Measurements from ENCODE around the gene ADAMTS6.
"Not testable (repeated sequence)": the region's sequence is repeated elsewhere in the genome, so short reads cannot be mapped to it uniquely, and the experiment has no call there.

The ADAMTS6 gene

DNA sequence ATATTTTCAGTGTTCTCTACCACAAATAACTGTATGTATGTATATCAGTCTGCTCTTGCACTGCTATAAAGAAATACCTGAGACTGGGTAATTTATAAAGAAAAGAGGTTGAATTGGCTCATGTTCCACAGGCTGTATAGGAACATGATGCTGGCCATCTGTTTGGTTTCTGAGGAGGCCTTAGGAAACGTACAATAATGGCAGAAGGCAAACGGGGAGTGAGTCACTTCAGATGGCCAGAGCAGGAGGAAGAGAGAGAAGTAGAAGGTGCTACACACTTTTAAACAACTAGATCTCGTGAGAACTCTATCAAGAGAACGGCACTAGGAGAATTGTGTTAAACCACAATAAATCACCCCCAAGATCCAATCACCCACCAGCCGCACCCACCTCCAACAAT is 121.7 kb downstream of the ADAMTS6 start:
- DNase-seq (ENCODE audit: low read depth) = no peak

DNA sequence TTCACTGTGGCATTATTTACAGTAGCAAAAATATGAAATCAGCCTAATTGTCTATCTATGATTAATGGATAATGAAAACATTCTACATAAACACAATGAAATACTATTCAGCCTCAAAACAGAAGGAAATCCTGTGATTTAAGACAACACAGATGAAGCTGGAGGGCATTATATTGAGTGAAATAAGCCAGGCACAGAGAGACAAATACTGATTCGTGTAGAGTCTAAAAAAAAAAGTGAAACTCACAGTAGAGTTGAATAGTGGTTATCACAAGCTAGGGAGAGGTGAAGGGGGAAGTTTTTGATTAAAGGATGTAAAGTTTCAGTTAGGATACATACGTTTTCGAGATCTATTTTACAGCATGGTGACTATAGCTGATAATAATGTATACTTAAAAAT is 122.2 kb downstream of the ADAMTS6 start:
- no peak for DNase-seq (ENCODE audit: low read depth)

DNA sequence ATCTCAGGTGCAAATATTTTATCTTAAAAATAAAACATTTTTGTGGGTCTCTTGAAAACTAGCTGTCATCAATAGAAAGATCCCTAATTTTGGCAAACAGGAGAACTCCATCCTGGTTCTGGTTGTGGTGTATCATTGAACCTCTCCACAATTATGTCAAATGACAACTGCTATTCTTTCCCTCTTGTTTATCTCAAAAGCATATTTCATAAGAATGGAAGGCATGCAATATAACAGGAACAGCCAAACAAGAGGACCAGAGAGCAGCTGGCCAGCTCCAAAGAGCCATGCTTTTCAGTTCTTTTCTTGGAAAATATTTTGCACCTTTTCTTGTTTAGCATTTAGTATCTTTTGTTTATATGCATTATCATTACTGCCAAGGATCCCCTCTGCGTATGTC is 125.4 kb downstream of the ADAMTS6 start:
- DNase-seq (ENCODE audit: low read depth) = no peak

DNA sequence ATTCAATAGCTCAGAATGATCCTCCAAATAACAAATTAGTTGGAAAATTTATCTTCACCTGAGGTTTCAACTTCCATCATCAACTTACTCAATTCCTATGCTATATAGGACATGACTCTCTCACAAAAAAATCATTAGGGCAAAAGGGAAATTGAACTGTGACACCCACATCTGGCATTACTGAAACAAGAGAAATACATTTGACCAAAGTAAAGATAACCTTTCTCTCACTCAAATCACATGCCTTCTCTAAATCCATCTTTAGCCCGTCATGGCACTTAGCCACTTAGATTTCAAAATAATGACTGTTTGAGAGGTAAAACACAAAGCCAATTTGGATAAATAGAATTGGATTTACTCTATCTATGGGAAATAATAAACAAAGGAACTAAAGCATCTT is 126.4 kb downstream of the ADAMTS6 start:
- DNase-seq (ENCODE audit: low read depth) = no peak

DNA sequence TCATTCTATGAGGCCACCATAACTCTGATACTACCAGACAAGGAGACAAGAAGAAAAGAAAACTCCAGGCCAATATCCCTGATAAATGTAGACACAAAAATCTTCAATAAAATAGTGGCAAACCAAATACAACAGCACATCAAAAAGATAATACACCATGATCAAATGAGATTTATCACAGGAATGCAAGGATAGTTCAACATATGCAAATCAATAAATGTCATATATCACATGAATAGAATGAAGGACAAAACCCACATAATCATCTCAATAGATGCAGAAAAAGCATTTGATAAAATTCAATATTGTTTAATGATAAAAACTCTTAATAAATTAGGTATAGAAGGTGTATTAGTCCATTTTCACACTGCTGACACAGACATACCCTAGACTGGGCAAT is 139.9 kb downstream of the ADAMTS6 start:
- no peak for DNase-seq (ENCODE audit: low read depth)

DNA sequence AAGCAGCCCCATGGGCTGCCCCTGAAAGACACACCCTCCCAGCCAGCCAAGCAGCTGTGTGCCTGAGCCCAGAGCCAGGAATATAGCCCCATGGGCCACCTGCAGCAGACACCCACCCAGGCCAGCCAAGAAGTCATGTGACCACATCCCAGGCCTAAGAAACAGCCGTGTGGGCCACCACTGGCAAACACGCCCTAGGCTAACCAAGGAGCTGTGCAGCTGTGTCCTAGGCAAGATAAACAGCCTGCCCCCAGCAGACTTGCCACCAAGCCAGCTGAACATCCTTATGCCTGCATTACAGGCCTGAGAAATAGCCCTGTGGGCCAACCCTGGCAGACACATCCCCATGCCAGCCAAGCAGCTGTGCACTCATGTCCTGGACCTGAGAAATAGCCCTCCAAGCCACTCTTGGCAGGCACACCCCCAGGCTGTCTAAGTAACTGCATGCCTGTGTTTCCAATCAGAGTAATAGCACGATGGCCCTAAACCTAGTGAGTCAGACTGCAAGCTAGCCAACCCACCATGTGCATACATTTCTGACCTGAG is 143.0 kb downstream of the ADAMTS6 start:
- DNase-seq (ENCODE audit: low read depth) = no peak

DNA sequence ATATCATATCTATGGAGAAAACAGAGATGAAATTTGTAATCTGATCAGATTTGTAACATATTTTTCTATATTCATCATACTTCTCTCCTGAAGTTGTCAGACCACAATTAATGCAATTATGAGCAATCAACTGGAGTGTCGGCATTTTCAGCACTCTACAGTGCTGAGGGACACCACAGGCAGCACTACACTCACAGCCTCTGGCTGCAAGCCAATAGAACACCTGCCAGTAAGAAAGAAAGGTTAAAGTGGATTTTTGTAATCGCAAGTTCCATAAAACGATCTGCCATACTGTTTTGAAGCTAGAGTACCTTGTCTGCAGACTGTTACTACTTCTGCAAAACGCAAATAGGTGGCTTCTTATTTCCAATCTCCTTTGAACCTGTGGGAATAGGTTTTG is 147.6 kb downstream of the ADAMTS6 start:
- no peak for DNase-seq (ENCODE audit: low read depth)

DNA sequence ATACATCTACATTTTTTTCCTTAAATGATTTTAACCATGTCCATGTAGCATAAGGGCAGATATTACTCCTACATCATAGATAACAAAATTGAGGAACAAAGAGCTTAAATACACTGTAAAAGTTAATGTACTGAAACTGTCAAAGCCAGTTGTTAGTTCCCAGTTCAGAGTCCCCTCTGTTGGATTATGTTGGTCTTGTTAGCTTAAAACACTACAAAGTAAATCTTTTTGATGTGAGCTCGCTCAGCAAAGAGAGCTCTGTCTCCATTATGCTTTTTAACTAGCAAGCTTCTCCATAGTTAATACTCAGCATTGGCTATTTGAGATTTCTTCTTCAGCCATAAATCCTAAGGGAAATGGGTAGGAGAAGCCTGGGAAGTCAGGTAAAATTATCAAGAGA is 149.1 kb downstream of the ADAMTS6 start:
- no peak for DNase-seq (ENCODE audit: low read depth)

DNA sequence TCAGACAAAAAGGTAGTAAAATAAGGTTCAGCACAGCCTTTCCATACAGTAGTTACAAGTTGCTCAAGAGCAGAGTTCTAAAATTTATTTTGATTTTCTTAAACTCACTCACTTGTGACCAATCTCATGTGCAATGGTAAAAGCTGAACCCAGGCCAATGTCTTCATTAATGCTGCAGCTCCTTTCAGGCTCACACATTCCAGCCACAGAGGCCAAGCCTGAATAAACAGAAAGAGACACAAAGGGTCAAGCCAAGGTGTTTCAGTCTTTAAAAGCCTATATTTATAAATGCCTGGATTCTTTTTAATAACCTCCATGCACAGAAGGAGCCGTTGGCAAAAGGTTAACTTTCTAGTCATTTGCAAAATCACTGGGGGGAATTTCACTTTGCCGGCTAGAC is 152.5 kb downstream of the ADAMTS6 start:
- DNase-seq (ENCODE audit: low read depth) = no peak

DNA sequence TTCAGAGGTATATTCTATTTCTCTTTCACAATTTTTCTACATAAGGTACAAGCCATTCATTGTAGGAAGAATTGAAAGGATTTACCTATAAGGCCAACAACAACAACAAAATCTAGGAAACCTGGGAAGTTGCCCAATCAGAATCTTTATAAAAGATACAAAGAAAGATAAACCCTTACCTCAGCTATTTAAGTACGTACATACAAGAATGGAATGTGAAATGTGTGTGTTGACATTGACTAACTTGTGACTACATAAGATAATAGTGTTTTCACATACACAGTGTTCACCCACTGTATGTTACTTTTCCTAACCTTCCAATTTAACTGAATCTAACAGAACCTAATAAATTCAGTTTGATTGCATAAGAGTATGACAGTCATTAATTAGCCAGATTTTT is 154.1 kb downstream of the ADAMTS6 start:
- DNase-seq (ENCODE audit: low read depth) = no peak

DNA sequence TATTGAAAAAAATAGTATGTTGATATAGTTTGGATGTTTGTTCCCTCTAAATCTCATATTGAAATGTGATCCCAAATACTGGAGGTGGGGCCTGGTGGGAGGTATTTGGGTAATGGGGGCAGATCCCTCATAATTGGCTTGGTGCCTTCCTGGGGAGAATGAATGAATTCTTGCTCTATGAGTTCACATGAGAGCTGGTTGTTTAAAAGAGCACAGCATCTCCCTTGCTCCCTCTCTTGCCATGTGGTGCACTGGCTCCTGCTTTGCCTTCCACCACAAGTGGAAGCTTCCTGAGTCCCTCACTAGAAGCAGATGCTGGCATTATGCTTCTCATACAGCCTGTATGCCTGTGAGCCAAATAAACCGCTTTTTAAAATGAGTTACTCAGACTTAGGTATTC is 154.8 kb downstream of the ADAMTS6 start:
- DNase-seq (ENCODE audit: low read depth) = no peak

DNA sequence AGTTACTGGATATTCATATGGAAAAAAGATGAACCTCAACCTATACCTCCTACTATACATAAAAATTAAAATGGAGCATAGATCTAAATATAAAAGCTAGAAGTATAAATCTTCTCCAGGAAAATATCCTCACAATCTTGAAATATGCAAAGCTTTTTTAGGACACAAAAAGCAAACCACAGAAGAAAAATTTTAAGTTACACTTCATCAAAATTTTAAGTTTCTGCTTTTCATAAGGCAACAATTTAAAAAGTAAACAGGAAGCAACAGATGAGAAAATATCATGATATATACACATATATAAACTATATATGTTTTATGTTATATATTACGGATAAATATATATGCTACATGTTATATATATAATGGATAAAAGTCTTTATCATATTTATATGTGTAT is 157.5 kb downstream of the ADAMTS6 start:
- DNase-seq (ENCODE audit: low read depth) = no peak

DNA sequence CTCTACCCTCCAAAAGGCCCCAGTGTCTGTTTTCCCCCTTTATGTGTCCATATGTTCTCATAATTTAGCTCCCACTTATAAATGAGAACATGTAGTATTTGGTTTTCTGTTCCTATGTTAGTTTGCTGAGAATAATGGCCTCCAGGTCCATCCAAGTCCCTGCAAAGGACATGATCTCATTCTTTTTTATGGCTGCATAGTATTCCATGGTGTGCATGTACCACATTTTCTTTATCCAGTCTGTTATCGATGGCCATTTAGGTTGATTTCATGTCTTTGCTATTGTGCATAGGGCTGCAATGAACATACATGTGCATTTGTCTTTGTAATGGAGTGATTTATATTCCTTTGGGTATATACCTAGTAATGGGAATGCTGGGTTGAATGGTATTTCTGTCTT is 161.0 kb downstream of the ADAMTS6 start:
- not testable (repeated sequence) for DNase-seq (ENCODE audit: low read depth)

DNA sequence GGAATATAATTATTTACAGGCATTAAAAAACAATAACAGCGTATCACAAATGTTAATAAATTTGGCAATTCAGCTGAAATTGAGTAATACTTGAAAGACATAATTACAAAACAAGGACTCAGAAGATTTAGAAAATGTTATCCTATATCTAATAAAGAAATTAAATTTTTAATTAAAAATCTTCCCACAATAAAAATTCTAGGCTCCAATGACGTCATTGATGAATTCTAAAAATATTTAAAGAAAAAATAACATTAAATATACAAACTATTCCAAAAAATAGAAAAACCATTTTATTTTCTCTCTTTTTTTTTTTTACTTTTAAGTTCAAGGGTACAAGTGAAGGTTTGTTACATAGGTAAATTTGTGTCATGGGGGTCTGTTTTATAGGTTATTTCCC is 161.5 kb downstream of the ADAMTS6 start:
- DNase-seq (ENCODE audit: low read depth) = no peak

DNA sequence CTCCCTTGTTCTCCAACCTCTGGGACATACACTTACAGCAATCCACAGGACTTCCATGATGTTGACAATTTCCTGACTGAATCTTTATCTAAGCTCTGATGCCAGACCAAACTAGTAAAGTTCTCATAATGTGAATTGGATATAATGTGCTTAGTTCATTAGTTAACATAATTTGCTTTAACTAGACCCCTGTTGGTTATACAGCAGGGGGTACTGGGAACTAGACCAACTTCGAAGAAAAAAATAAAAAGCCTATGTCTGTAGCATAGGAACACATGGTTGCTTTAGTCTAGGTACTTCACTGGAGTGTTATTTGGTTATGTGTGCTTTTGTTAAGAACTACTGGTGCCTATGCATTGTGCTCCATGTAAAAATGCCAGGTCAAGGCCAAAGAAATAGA is 173.8 kb downstream of the ADAMTS6 start:
- DNase-seq (ENCODE audit: low read depth) = no peak

DNA sequence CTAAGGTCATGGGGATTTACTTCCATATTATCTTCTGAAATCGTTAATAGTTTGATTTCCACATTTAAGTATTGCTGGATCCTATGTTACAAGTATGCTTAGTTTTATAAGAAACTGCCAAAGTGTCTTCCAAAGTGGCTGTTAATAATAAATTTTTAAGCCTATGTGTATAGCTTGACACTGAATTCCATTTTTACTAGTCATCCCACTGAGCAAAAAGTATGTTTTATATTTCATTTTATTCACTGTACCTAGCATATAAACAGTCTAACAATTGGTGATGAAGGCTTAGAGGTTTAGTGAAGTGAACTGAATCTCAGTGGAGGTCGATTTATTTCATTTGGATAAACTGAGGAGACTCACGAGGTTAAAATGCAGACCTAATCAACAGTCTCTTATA is 174.6 kb downstream of the ADAMTS6 start:
- no peak for DNase-seq (ENCODE audit: low read depth)

DNA sequence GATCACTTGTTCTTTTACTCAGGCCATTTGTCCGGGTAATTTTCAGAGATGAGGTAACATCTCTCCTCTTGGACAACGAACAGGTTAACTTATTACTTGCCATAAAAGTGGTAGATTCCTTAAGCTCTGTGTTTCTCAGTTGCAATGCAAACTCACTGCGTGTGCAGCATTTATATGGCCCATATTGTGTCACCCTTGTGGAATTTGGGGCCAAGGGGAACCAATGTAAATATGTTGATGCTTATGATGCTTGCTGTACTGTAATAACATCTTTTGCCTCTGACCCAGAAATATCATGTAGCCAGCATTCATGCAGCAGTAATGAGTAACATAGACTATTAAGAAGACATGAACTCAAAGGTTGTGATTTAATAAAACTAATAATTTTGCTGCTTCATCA is 175.8 kb downstream of the ADAMTS6 start:
- DNase-seq (ENCODE audit: low read depth) = no peak

DNA sequence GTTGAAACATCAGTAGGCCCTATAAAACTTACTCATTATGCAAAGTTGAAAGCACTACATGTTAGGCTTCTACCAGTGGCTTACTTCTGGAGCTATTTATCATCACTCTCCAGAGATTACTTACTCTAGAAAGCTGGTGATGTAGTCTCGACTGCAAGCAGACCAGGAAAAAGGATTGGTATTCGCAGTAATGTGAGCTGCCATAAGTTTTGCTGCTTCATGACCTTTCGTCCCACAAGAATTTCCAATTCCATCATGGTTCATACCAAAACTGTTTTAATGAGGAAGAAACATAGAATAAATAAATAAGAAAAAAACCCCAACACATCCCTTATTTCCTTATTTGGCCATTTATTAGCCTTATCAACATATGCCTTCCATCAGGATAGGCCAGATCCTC is 181.9 kb downstream of the ADAMTS6 start:
- DNase-seq (ENCODE audit: low read depth) = no peak

DNA sequence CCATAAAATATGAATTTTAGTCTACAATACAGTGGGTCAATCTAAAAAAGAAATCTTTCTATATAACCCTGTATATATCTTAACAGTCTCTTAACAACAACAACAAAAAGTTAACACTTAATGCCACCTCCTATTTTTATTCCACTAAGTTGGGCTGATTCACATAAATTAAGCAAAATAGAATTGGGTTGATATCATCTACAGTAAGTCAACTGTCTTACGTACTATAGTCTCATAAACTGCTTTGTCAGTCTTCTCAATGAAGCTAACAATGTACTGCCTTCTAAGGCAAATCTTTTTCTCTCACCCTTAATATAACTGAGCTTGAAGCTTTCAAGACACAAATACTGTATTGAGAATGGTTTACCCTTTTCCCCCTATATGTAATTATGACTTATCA is 185.7 kb downstream of the ADAMTS6 start:
- no peak for DNase-seq (ENCODE audit: low read depth)

DNA sequence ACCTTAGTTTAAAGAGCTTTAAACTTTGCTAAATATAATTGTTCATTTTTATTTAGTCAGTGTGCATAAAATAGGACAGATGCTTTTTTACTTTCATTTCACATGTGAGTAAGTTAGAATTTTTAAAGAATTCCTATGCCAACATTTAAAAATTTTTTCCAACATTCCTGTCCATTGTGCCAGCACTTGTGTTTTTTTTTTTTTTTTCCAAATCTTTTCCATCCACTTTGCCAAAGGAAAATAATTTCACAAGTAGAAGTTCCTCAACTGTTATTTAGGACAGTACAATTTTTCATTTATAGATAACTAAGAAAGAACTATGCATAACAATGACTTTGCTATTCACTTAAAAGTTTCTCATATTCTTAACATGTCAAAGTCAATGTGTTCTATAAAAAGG is 189.5 kb downstream of the ADAMTS6 start:
- DNase-seq (ENCODE audit: low read depth) = no peak

DNA sequence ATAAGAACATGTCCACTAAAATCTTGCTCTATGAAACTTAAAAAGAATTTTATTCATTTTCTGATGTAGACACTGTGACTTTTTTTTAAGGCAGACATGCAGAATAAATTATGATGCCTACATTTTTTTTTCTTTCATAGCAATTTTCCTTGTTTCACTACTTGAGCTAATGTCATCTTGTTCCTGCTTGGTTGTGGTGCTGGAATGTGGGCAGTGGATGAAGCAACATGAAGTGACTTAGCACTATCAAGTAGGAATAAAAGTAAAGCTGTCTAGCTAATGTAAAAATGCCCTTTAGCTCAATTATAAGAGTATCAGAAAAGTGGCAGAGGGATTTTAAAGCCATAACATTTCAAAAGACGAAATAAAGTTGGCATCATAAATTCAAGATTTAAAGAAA is 191.0 kb downstream of the ADAMTS6 start:
- DNase-seq (ENCODE audit: low read depth) = no peak

DNA sequence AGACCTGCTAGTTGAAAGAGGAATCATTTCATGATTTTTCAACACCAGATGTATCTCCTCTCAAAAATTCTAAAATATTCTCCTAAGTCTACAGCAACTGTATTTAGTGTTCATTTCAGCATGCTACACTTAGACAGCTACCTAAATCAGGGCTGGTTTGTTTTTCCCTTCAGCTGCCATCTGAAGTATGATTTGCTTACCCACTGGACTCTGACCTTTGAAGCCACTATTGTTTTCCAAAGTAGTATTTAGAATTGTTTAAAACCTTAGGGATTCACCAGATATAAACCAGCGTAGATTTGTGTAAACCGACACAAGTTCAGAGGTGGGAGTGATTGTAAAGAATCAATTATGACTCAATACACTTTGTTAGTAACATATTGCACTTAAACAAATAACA is 193.1 kb downstream of the ADAMTS6 start:
- DNase-seq (ENCODE audit: low read depth) = no peak

DNA sequence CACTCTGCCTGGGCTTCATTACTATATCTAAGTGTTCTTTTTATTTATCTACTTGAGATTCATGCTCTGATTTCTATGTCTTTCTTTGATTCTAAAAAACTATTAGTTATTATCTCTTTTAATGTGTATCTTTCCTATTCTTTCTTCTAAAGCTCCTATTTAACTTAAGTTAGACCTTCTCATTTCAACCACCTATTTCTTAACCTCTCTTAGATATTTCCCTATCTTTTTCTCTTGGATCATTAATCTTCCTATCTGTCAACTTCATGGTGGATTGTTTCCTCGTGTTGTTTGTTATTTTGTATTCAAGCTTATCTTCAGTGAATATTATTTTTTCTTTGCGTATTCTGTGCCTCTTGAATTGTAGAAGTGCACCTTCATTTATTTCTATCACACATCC is 202.1 kb downstream of the ADAMTS6 start:
- no peak for DNase-seq (ENCODE audit: low read depth)

DNA sequence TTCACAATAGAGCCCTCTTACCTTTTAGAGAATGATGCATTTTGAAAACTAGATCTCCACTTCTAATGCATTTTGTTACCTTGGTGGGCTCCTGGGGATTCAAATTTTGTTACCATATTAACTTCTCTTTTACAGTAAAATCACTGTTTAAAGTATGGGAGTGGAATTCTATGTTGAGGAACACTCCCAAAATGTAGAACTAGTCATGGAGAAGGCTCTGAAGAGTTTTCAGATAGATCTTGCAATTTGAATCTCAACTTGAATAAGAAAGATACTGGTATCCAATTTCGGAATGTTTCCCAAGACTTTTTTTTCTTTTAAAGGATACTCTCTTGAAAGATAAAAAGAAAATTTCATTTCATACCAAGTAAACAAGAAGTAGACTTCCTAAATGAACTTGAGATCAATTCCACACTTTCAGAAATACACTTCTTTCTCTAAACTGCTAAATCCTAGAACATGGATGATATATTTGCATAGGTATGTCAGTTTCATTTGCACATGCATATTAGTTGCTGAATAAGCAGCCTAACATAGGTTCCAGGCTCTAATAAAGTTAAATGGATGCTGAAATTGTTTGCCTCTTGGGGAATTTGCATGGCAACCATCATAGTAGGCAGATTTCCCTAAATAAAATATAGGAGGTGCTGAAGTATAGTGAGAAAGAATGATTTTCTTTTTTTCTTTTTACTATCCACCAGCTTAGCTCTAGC is 205.4 kb downstream of the ADAMTS6 start:
- no peak for DNase-seq (ENCODE audit: low read depth)
